ENCODE measurements around the gene PATZ1.
"Not testable (repeated sequence)": the region's sequence is repeated elsewhere in the genome, so short reads cannot be mapped to it uniquely, and the experiment has no call there.

PATZ1 gene

GRCh38 chr22:31346255-31346732, at the start of gene PATZ1:
Gene PATZ1, minus strand, starts transcription at chr22:31346346. Its CDS starts 744 bp downstream, at chr22:31345602.
- peak; percentile 70 for DNase-seq (ENCODE audit: low read depth)

GRCh38 chr22:31394326-31394725, 48.2 kb upstream of the PATZ1 start:
- DNase-seq (ENCODE audit: low read depth) = no peak

GRCh38 chr22:31393893-31394292, 47.7 kb upstream of the PATZ1 start:
- DNase-seq (ENCODE audit: low read depth) = no peak

- not testable (repeated sequence) for DNase-seq (ENCODE audit: low read depth)
These were observed 32.5 kb upstream of the PATZ1 start for GRCh38 chr22:31378651-31379050.

GRCh38 chr22:31378123-31378522, 32.0 kb upstream of the PATZ1 start:
- DNase-seq (ENCODE audit: low read depth) = no peak

- DNase-seq (ENCODE audit: low read depth) = no peak
These were observed 31.5 kb upstream of the PATZ1 start for GRCh38 chr22:31377612-31378011.

- no peak for DNase-seq (ENCODE audit: low read depth)
These were observed 21.3 kb upstream of the PATZ1 start for GRCh38 chr22:31367426-31367825.

- no peak for DNase-seq (ENCODE audit: low read depth)
These were observed 17.8 kb upstream of the PATZ1 start for GRCh38 chr22:31363885-31364465.

GRCh38 chr22:31361743-31362142, 15.6 kb upstream of the PATZ1 start:
- DNase-seq (ENCODE audit: low read depth) = no peak

- no peak for DNase-seq (ENCODE audit: low read depth)
These were observed 13.9 kb upstream of the PATZ1 start for GRCh38 chr22:31360029-31360428.

GRCh38 chr22:31354515-31354914, 8.4 kb upstream of the PATZ1 start:
- DNase-seq (ENCODE audit: low read depth) = no peak

GRCh38 chr22:31350410-31350863, 4.3 kb upstream of the PATZ1 start:
- no peak for DNase-seq (ENCODE audit: low read depth)

GRCh38 chr22:31349960-31350359, 3.8 kb upstream of the PATZ1 start:
- DNase-seq (ENCODE audit: low read depth) = no peak

- no peak for DNase-seq (ENCODE audit: low read depth)
These were observed 2.6 kb upstream of the PATZ1 start for GRCh38 chr22:31348766-31349165.

GRCh38 chr22:31348009-31348337, 1.8 kb upstream of the PATZ1 start:
- DNase-seq (ENCODE audit: low read depth) = not testable (repeated sequence)

GRCh38 chr22:31347251-31348008, 1.3 kb upstream of the PATZ1 start:
- DNase-seq (ENCODE audit: low read depth) = no peak

- DNase-seq (ENCODE audit: low read depth) = peak; percentile 70
These were observed 646 bp upstream of the PATZ1 start for GRCh38 chr22:31346733-31347250.

- DNase-seq (ENCODE audit: low read depth) = peak; percentile 84
These were observed 553 bp downstream of the PATZ1 start for GRCh38 chr22:31345331-31346254.

GRCh38 chr22:31344578-31345330, 1.4 kb downstream of the PATZ1 start:
- DNase-seq (ENCODE audit: low read depth) = no peak

GRCh38 chr22:31344256-31344577, 1.9 kb downstream of the PATZ1 start:
- peak; percentile 62 for DNase-seq (ENCODE audit: low read depth)

Measured in CMK (cell line).